Measurements from ENCODE around the gene GTPBP3. TPM values are rescaled to one million over a fixed set of nuclear protein-coding genes. Genes with fewer than 3 reads are reported as not detected.

The GTPBP3 gene
- total RNA-seq = 7.6 and 8.0 TPM in 2 replicates

GRCh38 chr19:17336872-17337674, at the start of gene GTPBP3:
Gene GTPBP3 (plus strand): TSS chr19:17337553. CDS start chr19:17337612, 59 bp downstream.

GRCh38 chr19:17303167-17303939, 34.0 kb upstream of the GTPBP3 start, which contains the start of gene ABHD8:
Gene ABHD8 (minus strand): TSS chr19:17303425. CDS start chr19:17301616, 1,809 bp downstream.

GRCh38 chr19:17305517-17306284, 31.7 kb upstream of the GTPBP3 start, which contains the start of gene MRPL34:
Gene MRPL34 (plus strand): TSS chr19:17305872. CDS start chr19:17305893, 21 bp downstream.

GRCh38 chr19:17309198-17309964, 28.0 kb upstream of the GTPBP3 start, which contains the start of gene DDA1:
Gene DDA1 (plus strand): TSS chr19:17309563. CDS start chr19:17309655, 92 bp downstream.

GRCh38 chr19:17334414-17335409, 2.6 kb upstream of the GTPBP3 start, which contains the start of gene ANO8:
Gene ANO8 (minus strand): TSS chr19:17334855. CDS start chr19:17334670, 185 bp downstream.

GRCh38 chr19:17376935-17377600, 39.7 kb downstream of the GTPBP3 start, which contains the start of gene PLVAP:
Gene PLVAP (minus strand): TSS chr19:17377342. CDS start chr19:17377288, 54 bp downstream.

Other genes starting within 250 kb of the GTPBP3 start
- 26.0 and 39.9 TPM in 2 replicates for gene USE1, start 122.2 kb upstream of the GTPBP3 start, total RNA-seq
- gene OCEL1, start 111.3 kb upstream of the GTPBP3 start, total RNA-seq = 0.94 and 2.2 TPM in 2 replicates
- gene NR2F6, start 91.6 kb upstream of the GTPBP3 start, total RNA-seq = 22.4 and 24.0 TPM in 2 replicates
- not detected in 2 replicates for gene USHBP1, start 72.8 kb upstream of the GTPBP3 start, total RNA-seq
- gene BABAM1, start 70.1 kb upstream of the GTPBP3 start, total RNA-seq = 90.1 and 101 TPM in 2 replicates
- 0.16 and 0.17 TPM in 2 replicates for gene ANKLE1, start 55.7 kb upstream of the GTPBP3 start, total RNA-seq
- gene ABHD8, start 34.1 kb upstream of the GTPBP3 start, total RNA-seq = 8.7 and 10.6 TPM in 2 replicates
- 17.3 and 29.0 TPM in 2 replicates for gene MRPL34, start 31.7 kb upstream of the GTPBP3 start, total RNA-seq
- gene DDA1, start 28.0 kb upstream of the GTPBP3 start, total RNA-seq = 16.5 TPM in 2 replicates
- gene ANO8, start 2.7 kb upstream of the GTPBP3 start, total RNA-seq = 2.2 and 3.9 TPM in 2 replicates
- not detected in 2 replicates for gene PLVAP, start 39.8 kb downstream of the GTPBP3 start, total RNA-seq
- not detected in 2 replicates for gene CCDC194, start 56.6 kb downstream of the GTPBP3 start, total RNA-seq
- gene BST2, start 68.1 kb downstream of the GTPBP3 start, total RNA-seq = 0.60 and 2.8 TPM in 2 replicates
- gene MVB12A, start 82.5 kb downstream of the GTPBP3 start, total RNA-seq = 21.3 and 32.6 TPM in 2 replicates
- 0.09 and 0.16 TPM in 2 replicates for gene TMEM221, start 111.1 kb downstream of the GTPBP3 start, total RNA-seq
- gene NXNL1, start 123.4 kb downstream of the GTPBP3 start, total RNA-seq = not detected in 2 replicates
- gene SLC27A1, start 133.0 kb downstream of the GTPBP3 start, total RNA-seq = 17.8 and 28.9 TPM in 2 replicates
- gene PGLS, start 174.1 kb downstream of the GTPBP3 start, total RNA-seq = 46.0 and 58.2 TPM in 2 replicates
- gene COLGALT1, start 218.1 kb downstream of the GTPBP3 start, total RNA-seq = 43.1 and 54.9 TPM in 2 replicates